HEK293 (cell line): ENCODE results near the gene DARS2.

Source experiments
- CTCF ChIA-PET: fragments of 350-600 bp; formaldehyde crosslinking; extraction: SDS; loops from one replicate; lab custom pipeline; 2021; ENCODE audit warnings: antibody characterized with exemption; lab: Yijun Ruan, JAX
- POLR2A ChIA-PET: fragments of 300-600 bp; formaldehyde crosslinking; extraction: SDS; loops from one replicate; lab custom pipeline; 2020; ENCODE audit warnings: antibody characterized with exemption, inconsistent platforms; lab: Yijun Ruan, JAX
- H3K27ac ChIP-seq: fragments of 200-500 bp; sonication (Bioruptor generic); 2 replicates; pipeline ENCODE4 v1.5.1; 2014; ENCODE audit warnings: low read depth, low read length, control low read depth, inconsistent platforms; ENCODE audit errors: extremely low read depth
- H3K36me3 ChIP-seq, 2 experiments: fragments of 200-500 bp in 1 of 2; sonication (Bioruptor generic) in 1 of 2; 1 replicate in 1 of 2; 2 replicates in 1 of 2; pipeline ENCODE4 v1.5.1; 2014 to 2017; ENCODE audit warnings: inconsistent platforms in 2 of 2, low read length in 2 of 2; ENCODE audit not compliant: control insufficient read depth in 2 of 2, insufficient read depth in 1 of 2
- H3K4me1 ChIP-seq: fragments of 200-500 bp; sonication (Bioruptor generic); 2 replicates; pipeline ENCODE4 v1.5.1; 2014; ENCODE audit warnings: mild to moderate bottlenecking, low read length, inconsistent platforms; ENCODE audit not compliant: control insufficient read depth, insufficient read depth
- H3K4me3 ChIP-seq: 2 replicates; pipeline ENCODE4 v1.5.1; 2011; ENCODE audit warnings: low read depth, mild to moderate bottlenecking, control low read depth, low read length, moderate library complexity
- H3K9me3 ChIP-seq: fragments of 200-500 bp; sonication (Bioruptor generic); 2 replicates; pipeline ENCODE4 v1.5.1; 2014; ENCODE audit warnings: low read depth, low read length, inconsistent platforms; ENCODE audit not compliant: control insufficient read depth, insufficient read depth
- HIC1 ChIP-seq: fragments of 450-650 bp; formaldehyde crosslinking; IDR thresholded peaks from 2 replicates; pipeline ENCODE4 v1.5.1; 2016; ENCODE audit warnings: missing biosample characterization, missing genetic modification characterization
- MEIS1 ChIP-seq: sonication (generic); formaldehyde crosslinking; IDR thresholded peaks from 2 replicates; pipeline ENCODE4 v1.8.1; 2022; ENCODE audit warnings: missing genetic modification reagents, mild to moderate bottlenecking, borderline replicate concordance
- PRDM1 ChIP-seq: fragments of 450-650 bp; formaldehyde crosslinking; IDR thresholded peaks from 2 replicates; pipeline ENCODE4; 2016; ENCODE audit warnings: missing biosample characterization, missing genetic modification characterization
- SP7 ChIP-seq: fragments of 450-650 bp; formaldehyde crosslinking; IDR thresholded peaks from 2 replicates; pipeline ENCODE4 v1.5.1; 2016; ENCODE audit warnings: missing biosample characterization, missing genetic modification characterization
- YY2 ChIP-seq: fragments of 450-650 bp; formaldehyde crosslinking; IDR thresholded peaks from 2 replicates; pipeline ENCODE4 v1.5.1; 2016; ENCODE audit warnings: missing biosample characterization, missing genetic modification characterization
- ZBTB1 ChIP-seq: fragments of 450-650 bp; formaldehyde crosslinking; IDR thresholded peaks from 2 replicates; pipeline ENCODE4 v1.5.1; 2016; ENCODE audit warnings: missing biosample characterization, missing genetic modification characterization
- ZFP37 ChIP-seq: fragments of 450-650 bp; formaldehyde crosslinking; IDR thresholded peaks from 2 replicates; pipeline ENCODE4 v1.5.1; 2016; ENCODE audit warnings: missing biosample characterization, missing genetic modification characterization
- ZNF112 ChIP-seq: fragments of 450-650 bp; formaldehyde crosslinking; IDR thresholded peaks from 2 replicates; pipeline ENCODE4 v1.5.0; 2017; ENCODE audit warnings: missing biosample characterization, missing genetic modification characterization
- ZNF138 ChIP-seq: fragments of 450-650 bp; formaldehyde crosslinking; IDR thresholded peaks from 2 replicates; pipeline ENCODE4 v1.5.1; 2016; ENCODE audit warnings: missing biosample characterization, missing genetic modification characterization, borderline replicate concordance
- ZNF169 ChIP-seq: fragments of 450-650 bp; formaldehyde crosslinking; IDR thresholded peaks from 2 replicates; pipeline ENCODE4 v1.5.1; 2016; ENCODE audit warnings: missing biosample characterization, missing genetic modification characterization
- ZNF335 ChIP-seq: fragments of 450-650 bp; formaldehyde crosslinking; conservative IDR thresholded peaks from 2 replicates; pipeline ENCODE4 v1.5.1; 2016; ENCODE audit warnings: missing biosample characterization, missing genetic modification characterization
- ZNF366 ChIP-seq: fragments of 450-650 bp; formaldehyde crosslinking; conservative IDR thresholded peaks from 2 replicates; pipeline ENCODE4 v1.5.1; 2016; ENCODE audit warnings: missing biosample characterization, missing genetic modification characterization
- ZNF37A ChIP-seq: fragments of 450-650 bp; IDR thresholded peaks from 2 replicates; pipeline ENCODE4 v1.5.1; 2018; ENCODE audit warnings: missing biosample characterization, missing genetic modification characterization
- ZNF433 ChIP-seq: fragments of 450-650 bp; formaldehyde crosslinking; IDR thresholded peaks from 2 replicates; pipeline ENCODE4 v1.5.1; 2016; ENCODE audit warnings: missing biosample characterization, missing genetic modification characterization, low read depth
- ZNF529 ChIP-seq: fragments of 450-650 bp; formaldehyde crosslinking; IDR thresholded peaks from 2 replicates; pipeline ENCODE4 v1.5.1; 2017; ENCODE audit warnings: missing genetic modification characterization, missing biosample characterization; ENCODE audit not compliant: insufficient replicate concordance
- ZNF610 ChIP-seq: fragments of 450-650 bp; formaldehyde crosslinking; IDR thresholded peaks from 2 replicates; pipeline ENCODE4 v1.5.1; 2016; ENCODE audit warnings: missing biosample characterization, missing genetic modification characterization, borderline replicate concordance
- ZNF621 ChIP-seq: fragments of 450-650 bp; formaldehyde crosslinking; IDR thresholded peaks from 2 replicates; pipeline ENCODE4 v1.5.1; 2017; ENCODE audit warnings: missing biosample characterization, missing genetic modification characterization
- ZNF624 ChIP-seq: fragments of 450-650 bp; formaldehyde crosslinking; IDR thresholded peaks from 2 replicates; pipeline ENCODE4 v1.5.1; 2017; ENCODE audit warnings: missing biosample characterization, missing genetic modification characterization
- ZNF629 ChIP-seq: fragments of 450-650 bp; formaldehyde crosslinking; IDR thresholded peaks from 2 replicates; pipeline ENCODE4 v1.5.1; 2017; ENCODE audit warnings: missing biosample characterization, missing genetic modification characterization
- ZNF677 ChIP-seq: fragments of 450-650 bp; IDR thresholded peaks from 2 replicates; pipeline ENCODE4 v1.5.0; 2018; ENCODE audit warnings: missing biosample characterization, mild to moderate bottlenecking, missing genetic modification characterization, moderate library complexity
- ZNF792 ChIP-seq: fragments of 450-650 bp; formaldehyde crosslinking; IDR thresholded peaks from 2 replicates; pipeline ENCODE4 v1.5.1; 2016; ENCODE audit warnings: missing biosample characterization, missing genetic modification characterization
- TF ChIP-seq, protein P1 (sequence below): fragments of 450-650 bp; formaldehyde crosslinking; IDR thresholded peaks from 2 replicates; pipeline ENCODE4 v1.5.1; 2017; ENCODE audit warnings: missing biosample characterization, missing genetic modification characterization
- TF ChIP-seq, protein P2 (sequence below): fragments of 450-650 bp; formaldehyde crosslinking; IDR thresholded peaks from 2 replicates; pipeline ENCODE4 v1.5.1; 2016; ENCODE audit warnings: missing biosample characterization, missing genetic modification characterization
- TF ChIP-seq, protein P3 (sequence below): fragments of 450-650 bp; formaldehyde crosslinking; IDR thresholded peaks from 2 replicates; pipeline ENCODE4 v1.5.1; 2016; ENCODE audit warnings: missing biosample characterization, missing genetic modification characterization
- TF ChIP-seq, protein P4 (sequence below): fragments of 450-650 bp; formaldehyde crosslinking; IDR thresholded peaks from 2 replicates; pipeline ENCODE4 v1.5.1; 2016; ENCODE audit warnings: missing biosample characterization, missing genetic modification characterization

The DARS2 gene

GRCh38 chr1:173852105-173852504 is 27.6 kb downstream of the DARS2 start (continued):
- no peak for TF ChIP-seq ZNF529

DNA sequence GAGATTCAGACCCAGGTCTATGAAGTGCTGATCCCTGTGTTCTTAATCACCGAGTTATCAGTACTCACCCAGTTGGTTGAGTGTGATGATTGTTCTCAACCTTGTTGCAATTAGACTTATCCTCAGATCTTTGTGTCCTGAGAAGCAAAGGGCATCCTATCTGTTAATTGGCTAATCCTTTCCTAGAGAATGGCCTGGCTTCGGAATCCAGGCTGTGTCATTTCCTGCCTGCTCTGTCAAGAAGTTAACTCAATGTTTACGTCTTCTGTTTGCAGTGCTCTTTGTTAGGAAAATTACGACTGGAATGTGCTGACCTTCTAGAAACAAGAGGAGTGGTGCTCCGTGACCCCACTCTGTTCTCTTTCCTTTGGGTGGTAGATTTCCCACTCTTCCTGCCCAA is 28.6 kb downstream of the DARS2 start:
- CTCF ChIA-PET, result interaction anchor here (0.6 kb wide), 1 partner anchor 364 kb away, joined by 3 read pairs; no protein-coding TSS in a partner anchor
- no peaks in the 10 kb centered on the region for H3K4me1 ChIP-seq
- no peak overlapping the region for H3K4me3 ChIP-seq
- POLR2A ChIA-PET, result interaction anchor here (0.9 to 2.7 kb wide), 3 partner anchors 9 to 29 kb away, joined by 3 to 11 read pairs (median 8); partner anchors contain the start of genes CENPL and DARS2
- H3K27ac ChIP-seq, result no peak overlapping the region
- H3K36me3 ChIP-seq, result peaks cover 32 to 82% of the 10 kb centered on the region in 2 experiments
- TF ChIP-seq YY2 (tag by site-specific recombination), result no peak
- no peak for TF ChIP-seq PRDM1 (tag by site-specific recombination)
- TF ChIP-seq, protein P1, sequence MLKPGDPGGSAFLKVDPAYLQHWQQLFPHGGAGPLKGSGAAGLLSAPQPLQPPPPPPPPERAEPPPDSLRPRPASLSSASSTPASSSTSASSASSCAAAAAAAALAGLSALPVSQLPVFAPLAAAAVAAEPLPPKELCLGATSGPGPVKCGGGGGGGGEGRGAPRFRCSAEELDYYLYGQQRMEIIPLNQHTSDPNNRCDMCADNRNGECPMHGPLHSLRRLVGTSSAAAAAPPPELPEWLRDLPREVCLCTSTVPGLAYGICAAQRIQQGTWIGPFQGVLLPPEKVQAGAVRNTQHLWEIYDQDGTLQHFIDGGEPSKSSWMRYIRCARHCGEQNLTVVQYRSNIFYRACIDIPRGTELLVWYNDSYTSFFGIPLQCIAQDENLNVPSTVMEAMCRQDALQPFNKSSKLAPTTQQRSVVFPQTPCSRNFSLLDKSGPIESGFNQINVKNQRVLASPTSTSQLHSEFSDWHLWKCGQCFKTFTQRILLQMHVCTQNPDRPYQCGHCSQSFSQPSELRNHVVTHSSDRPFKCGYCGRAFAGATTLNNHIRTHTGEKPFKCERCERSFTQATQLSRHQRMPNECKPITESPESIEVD, result no peak
- TF ChIP-seq, protein P2, sequence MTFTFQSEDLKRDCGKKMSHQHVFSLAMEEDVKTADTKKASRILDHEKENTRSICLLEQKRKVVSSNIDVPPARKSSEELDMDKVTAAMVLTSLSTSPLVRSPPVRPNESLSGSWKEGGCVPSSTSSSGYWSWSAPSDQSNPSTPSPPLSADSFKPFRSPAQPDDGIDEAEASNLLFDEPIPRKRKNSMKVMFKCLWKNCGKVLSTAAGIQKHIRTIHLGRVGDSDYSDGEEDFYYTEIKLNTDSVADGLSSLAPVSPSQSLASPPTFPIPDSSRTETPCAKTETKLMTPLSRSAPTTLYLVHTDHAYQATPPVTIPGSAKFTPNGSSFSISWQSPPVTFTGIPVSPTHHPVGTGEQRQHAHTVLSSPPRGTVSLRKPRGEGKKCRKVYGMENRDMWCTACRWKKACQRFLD (tag by site-specific recombination), result no peak
- TF ChIP-seq MEIS1 (CRISPR knock-in tag), result no peak
- TF ChIP-seq SP7 (tag by site-specific recombination), result no peak
- TF ChIP-seq ZNF433 (tag by site-specific recombination), result no peak
- TF ChIP-seq ZNF169 (tag by site-specific recombination), result no peak
- TF ChIP-seq, all 188 proteins: peak for 0
- H3K9me3 ChIP-seq, result no peaks in the 10 kb centered on the region

DNA sequence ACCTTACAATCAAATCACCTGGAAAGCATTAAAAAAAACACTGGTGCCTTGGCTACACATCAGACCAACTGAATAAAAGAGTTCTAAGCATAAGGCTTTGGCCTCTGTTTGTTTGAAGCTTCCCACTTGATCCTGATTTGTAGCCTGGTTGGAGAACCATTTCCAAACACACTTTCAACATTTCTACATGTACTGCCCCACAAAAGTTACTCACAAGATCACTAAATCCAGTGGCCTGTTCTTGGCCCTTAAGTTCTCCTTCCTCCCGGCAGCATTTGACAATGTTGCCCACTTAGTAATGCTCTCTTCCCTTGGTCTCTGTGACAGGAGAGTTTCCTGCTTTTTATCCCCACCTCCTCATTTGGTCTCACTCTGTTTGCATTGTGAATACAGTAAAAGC is 31.5 kb downstream of the DARS2 start:
- Histone ChIP-seq H3K27ac (no peak overlapping the region), H3K4me3 (no peak overlapping the region), H3K36me3 (peaks cover 37 to 86% of the 10 kb centered on the region in 2 experiments), H3K9me3 (no peaks in the 10 kb centered on the region), H3K4me1 (no peaks in the 10 kb centered on the region)
- ChIA-PET CTCF (interaction anchor here (0.6 kb wide), 1 partner anchor 1593 kb away, joined by 3 read pairs; no protein-coding TSS in a partner anchor), POLR2A (interaction anchor here (0.9 to 1.5 kb wide), 2 partner anchors 12 to 31 kb away, joined by 3 to 4 read pairs; partner anchors contain the start of genes CENPL, DARS2 and ZBTB37)
- TF ChIP-seq ZNF37A (no peak), ZNF112 (tag by site-specific recombination) (no peak), ZNF138 (no peak), ZNF366 (tag by site-specific recombination) (no peak), ZNF792 (no peak), ZFP37 (tag by site-specific recombination) (no peak), ZNF624 (no peak), ZNF677 (tag by site-specific recombination) (no peak), ZNF335 (tag by site-specific recombination) (no peak), YY2 (tag by site-specific recombination) (no peak), ZNF621 (tag by site-specific recombination) (no peak), ZBTB1 (no peak), HIC1 (no peak), ZNF629 (tag by site-specific recombination) (no peak), ZNF610 (no peak)
- TF ChIP-seq, protein P3, sequence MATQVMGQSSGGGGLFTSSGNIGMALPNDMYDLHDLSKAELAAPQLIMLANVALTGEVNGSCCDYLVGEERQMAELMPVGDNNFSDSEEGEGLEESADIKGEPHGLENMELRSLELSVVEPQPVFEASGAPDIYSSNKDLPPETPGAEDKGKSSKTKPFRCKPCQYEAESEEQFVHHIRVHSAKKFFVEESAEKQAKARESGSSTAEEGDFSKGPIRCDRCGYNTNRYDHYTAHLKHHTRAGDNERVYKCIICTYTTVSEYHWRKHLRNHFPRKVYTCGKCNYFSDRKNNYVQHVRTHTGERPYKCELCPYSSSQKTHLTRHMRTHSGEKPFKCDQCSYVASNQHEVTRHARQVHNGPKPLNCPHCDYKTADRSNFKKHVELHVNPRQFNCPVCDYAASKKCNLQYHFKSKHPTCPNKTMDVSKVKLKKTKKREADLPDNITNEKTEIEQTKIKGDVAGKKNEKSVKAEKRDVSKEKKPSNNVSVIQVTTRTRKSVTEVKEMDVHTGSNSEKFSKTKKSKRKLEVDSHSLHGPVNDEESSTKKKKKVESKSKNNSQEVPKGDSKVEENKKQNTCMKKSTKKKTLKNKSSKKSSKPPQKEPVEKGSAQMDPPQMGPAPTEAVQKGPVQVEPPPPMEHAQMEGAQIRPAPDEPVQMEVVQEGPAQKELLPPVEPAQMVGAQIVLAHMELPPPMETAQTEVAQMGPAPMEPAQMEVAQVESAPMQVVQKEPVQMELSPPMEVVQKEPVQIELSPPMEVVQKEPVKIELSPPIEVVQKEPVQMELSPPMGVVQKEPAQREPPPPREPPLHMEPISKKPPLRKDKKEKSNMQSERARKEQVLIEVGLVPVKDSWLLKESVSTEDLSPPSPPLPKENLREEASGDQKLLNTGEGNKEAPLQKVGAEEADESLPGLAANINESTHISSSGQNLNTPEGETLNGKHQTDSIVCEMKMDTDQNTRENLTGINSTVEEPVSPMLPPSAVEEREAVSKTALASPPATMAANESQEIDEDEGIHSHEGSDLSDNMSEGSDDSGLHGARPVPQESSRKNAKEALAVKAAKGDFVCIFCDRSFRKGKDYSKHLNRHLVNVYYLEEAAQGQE (tag by site-specific recombination), result no peak
- TF ChIP-seq, protein P4, sequence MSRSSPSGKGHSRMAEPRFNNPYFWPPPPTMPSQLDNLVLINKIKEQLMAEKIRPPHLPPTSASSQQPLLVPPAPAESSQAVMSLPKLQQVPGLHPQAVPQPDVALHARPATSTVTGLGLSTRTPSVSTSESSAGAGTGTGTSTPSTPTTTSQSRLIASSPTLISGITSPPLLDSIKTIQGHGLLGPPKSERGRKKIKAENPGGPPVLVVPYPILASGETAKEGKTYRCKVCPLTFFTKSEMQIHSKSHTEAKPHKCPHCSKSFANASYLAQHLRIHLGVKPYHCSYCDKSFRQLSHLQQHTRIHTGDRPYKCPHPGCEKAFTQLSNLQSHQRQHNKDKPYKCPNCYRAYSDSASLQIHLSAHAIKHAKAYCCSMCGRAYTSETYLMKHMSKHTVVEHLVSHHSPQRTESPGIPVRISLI (tag by site-specific recombination), result no peak
